Keratinocyte (primary cell): ENCODE data around the gene OBSCN. TPM values are rescaled to one million over a fixed set of nuclear protein-coding genes. Genes with fewer than 3 reads are reported as not detected.
A peak's percentile ranks its signal among the peaks of the same experiment; 100 is the strongest.

Experiments
- DNase-seq: peaks from one replicate; pipeline ENCODE4 v3.0.0-alpha.2; 2011; ENCODE audit warnings: low read depth, missing footprints, low spot score
- FAIRE-seq: peaks from 2 replicates; lab custom pipeline; 2011; peaks lifted over from hg19 to GRCh38; lab: Jason Lieb, UNC
- H2AFZ ChIP-seq: 2 replicates; pipeline ENCODE4 v1.6.0; 2012; ENCODE audit warnings: low read length, control low read depth, inconsistent platforms; ENCODE audit not compliant: control insufficient read depth
- H3K27ac ChIP-seq: 2 replicates; pipeline ENCODE4 v1.5.1; 2011; ENCODE audit warnings: low read length; ENCODE audit not compliant: control insufficient read depth, insufficient read depth
- H3K27me3 ChIP-seq: 3 replicates; pipeline ENCODE4 v1.6.0; 2011; ENCODE audit warnings: low read length; ENCODE audit not compliant: control insufficient read depth, insufficient read depth; ENCODE audit errors: extremely low read depth
- H3K36me3 ChIP-seq, 2 experiments: 2 replicates in 1 of 2; 3 replicates in 1 of 2; pipeline ENCODE4 v1.5.1; 2011; ENCODE audit warnings: low read length in 2 of 2, mild to moderate bottlenecking in 1 of 2; ENCODE audit not compliant: control insufficient read depth in 2 of 2, insufficient read depth in 2 of 2; ENCODE audit errors: extremely low read depth in 1 of 2
- H3K4me1 ChIP-seq: 3 replicates; pipeline ENCODE4 v1.5.1; 2011; ENCODE audit warnings: low read length; ENCODE audit not compliant: control insufficient read depth, insufficient read depth; ENCODE audit errors: extremely low read depth
- H3K4me2 ChIP-seq: 3 replicates; pipeline ENCODE4 v1.6.0; 2011; ENCODE audit warnings: low read depth, low read length; ENCODE audit not compliant: control insufficient read depth, insufficient read depth; ENCODE audit errors: extremely low read depth
- H3K4me3 ChIP-seq, 3 experiments: fragments of 200-600 bp in 1 of 3; sonication (generic) in 1 of 3; 2 replicates in 2 of 3; 3 replicates in 1 of 3; pipeline ENCODE4 v1.5.1; 2011 to 2016; ENCODE audit warnings: low read length in 3 of 3, mild to moderate bottlenecking in 3 of 3, control low read depth in 2 of 3, inconsistent platforms in 1 of 3, low read depth in 1 of 3, mixed read lengths in 1 of 3, mixed run types in 1 of 3, moderate library complexity in 1 of 3; ENCODE audit not compliant: control insufficient read depth in 2 of 3, insufficient read depth in 2 of 3; ENCODE audit errors: extremely low read depth in 1 of 3
- H3K79me2 ChIP-seq: 2 replicates; pipeline ENCODE4 v1.6.0; 2012; ENCODE audit warnings: low read length; ENCODE audit not compliant: control insufficient read depth, insufficient read depth
- H3K9ac ChIP-seq: 3 replicates; pipeline ENCODE4 v1.6.0; 2011; ENCODE audit warnings: low read length; ENCODE audit not compliant: control insufficient read depth, insufficient read depth; ENCODE audit errors: extremely low read depth
- H3K9me1 ChIP-seq: 3 replicates; pipeline ENCODE4 v1.6.0; 2011; ENCODE audit warnings: low read length; ENCODE audit not compliant: control insufficient read depth, insufficient read depth; ENCODE audit errors: extremely low read depth
- H3K9me3 ChIP-seq: 2 replicates; pipeline ENCODE4 v1.5.1; 2012; ENCODE audit warnings: low read depth, low read length; ENCODE audit not compliant: control insufficient read depth
- H4K20me1 ChIP-seq: 3 replicates; pipeline ENCODE4 v1.6.0; 2011; ENCODE audit warnings: low read length; ENCODE audit not compliant: control insufficient read depth, insufficient read depth; ENCODE audit errors: extremely low read depth
- EZH2 ChIP-seq: IDR thresholded peaks from one replicate; pipeline ENCODE4 v1.6.1; 2012; ENCODE audit warnings: inconsistent platforms, mild to moderate bottlenecking, low read length, moderate library complexity
- dilution Hi-C: fragments of 300-500 bp; cut with MboI; formaldehyde crosslinking; loops from one replicate; pipeline ENCODE4 v1.7.0; 2020; ENCODE audit warnings: low sequenced_read_pairs; ENCODE audit not compliant: extremely low pct_ligation_motif_present
- polyA plus RNA-seq, 5 experiments: library from polyadenylated mRNA; depleted of rRNA in 3 of 5; stranded (reverse) in 3 of 5; stranded (forward) in 1 of 5; unstranded in 1 of 5; fragments of >200 nt; gene quantifications; 1 replicate in 1 of 5; 2 replicates in 3 of 5; 3 replicates in 1 of 5; pipeline versions ENCODE4 v1.2.1 to v1.2.3, GENCODE V29; 2011 to 2012; ENCODE audit warnings: missing spikeins in 2 of 5, low read depth in 1 of 5, low replicate concordance in 1 of 5
- TF ChIP-seq, protein P1 (sequence below), 3 experiments: IDR thresholded peaks in 1 of 3; conservative IDR thresholded peaks in 1 of 3; optimal IDR thresholded peaks in 1 of 3; 2 replicates in 2 of 3; 3 replicates in 1 of 3; pipeline versions ENCODE3 to v1.5.1; 2011; ENCODE audit warnings: low read length in 3 of 3, mild to moderate bottlenecking in 3 of 3, moderate library complexity in 2 of 3, control low read depth in 1 of 3, inconsistent platforms in 1 of 3; ENCODE audit not compliant: insufficient read depth in 2 of 3; ENCODE audit errors: extremely low read depth in 1 of 3

Gene OBSCN
- polyA plus RNA-seq, 1 donor (not counting 4 experiments of a cell fraction or from before 2014, with no cell fraction given): 1.8 TPM

DNA sequence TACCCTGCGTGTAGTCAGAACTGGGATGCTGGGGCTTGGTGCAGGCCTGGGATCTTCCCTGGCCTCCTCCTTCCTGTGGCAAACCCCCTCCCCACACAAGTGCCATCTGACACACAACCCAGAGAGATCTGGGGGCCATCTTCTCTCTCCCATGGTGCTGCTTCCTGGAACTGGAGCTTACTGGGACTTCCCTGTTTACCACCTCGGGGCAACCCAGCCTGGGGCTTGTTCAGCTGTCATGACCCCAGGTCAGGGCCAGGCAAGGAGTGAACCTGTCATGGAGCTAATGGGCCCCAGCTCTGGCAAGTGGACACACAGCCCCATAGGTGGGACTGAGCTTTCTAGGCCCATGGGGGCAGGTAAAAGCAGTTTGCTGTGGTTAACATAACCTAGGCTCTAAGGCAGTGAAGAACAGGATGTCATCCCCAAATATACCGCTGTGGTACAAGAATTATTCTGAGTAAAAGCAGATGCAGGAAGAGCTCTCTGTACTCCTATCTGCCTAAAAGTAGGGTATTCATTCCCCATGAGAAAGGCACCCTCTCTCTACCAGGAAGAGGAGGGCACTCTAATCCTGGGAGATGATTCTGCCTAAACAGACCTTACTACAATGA, 196.4 kb downstream of the OBSCN start:
- Histone ChIP-seq H3K79me2 (peaks cover 83% of the 10 kb centered on the region), H3K4me1 (peaks cover 41% of the 10 kb centered on the region), H3K27ac (no peak overlapping the region), H3K4me3 (peak overlapping the region; percentile 3 to 93 (median 83)), H4K20me1 (peaks cover 39% of the 10 kb centered on the region), H3K9ac (no peak overlapping the region), H3K4me2 (peak overlapping the region; percentile 93), H3K9me3 (no peaks in the 10 kb centered on the region), H3K9me1 (peaks cover 4% of the 10 kb centered on the region), H3K27me3 (no peaks in the 10 kb centered on the region), H3K36me3 (peaks cover 25 to 41% of the 10 kb centered on the region in 2 experiments), H2AFZ (no peak overlapping the region)
- dilution Hi-C loops: no loop called here
- TF ChIP-seq, protein P1, sequence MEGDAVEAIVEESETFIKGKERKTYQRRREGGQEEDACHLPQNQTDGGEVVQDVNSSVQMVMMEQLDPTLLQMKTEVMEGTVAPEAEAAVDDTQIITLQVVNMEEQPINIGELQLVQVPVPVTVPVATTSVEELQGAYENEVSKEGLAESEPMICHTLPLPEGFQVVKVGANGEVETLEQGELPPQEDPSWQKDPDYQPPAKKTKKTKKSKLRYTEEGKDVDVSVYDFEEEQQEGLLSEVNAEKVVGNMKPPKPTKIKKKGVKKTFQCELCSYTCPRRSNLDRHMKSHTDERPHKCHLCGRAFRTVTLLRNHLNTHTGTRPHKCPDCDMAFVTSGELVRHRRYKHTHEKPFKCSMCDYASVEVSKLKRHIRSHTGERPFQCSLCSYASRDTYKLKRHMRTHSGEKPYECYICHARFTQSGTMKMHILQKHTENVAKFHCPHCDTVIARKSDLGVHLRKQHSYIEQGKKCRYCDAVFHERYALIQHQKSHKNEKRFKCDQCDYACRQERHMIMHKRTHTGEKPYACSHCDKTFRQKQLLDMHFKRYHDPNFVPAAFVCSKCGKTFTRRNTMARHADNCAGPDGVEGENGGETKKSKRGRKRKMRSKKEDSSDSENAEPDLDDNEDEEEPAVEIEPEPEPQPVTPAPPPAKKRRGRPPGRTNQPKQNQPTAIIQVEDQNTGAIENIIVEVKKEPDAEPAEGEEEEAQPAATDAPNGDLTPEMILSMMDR (optimal IDR thresholded peaks at IDR 0.05 in 1 of 3, IDR thresholded peaks at IDR 0.05 in 1 of 3, conservative IDR thresholded peaks at IDR 0.05 in 1 of 3; ENCODE audit: extremely low read depth in 1 of 3, insufficient read depth in 2 of 3, low read length in 3 of 3): no peak
- no peak for TF ChIP-seq EZH2
- FAIRE-seq: no peak
- no peak for DNase-seq

DNA sequence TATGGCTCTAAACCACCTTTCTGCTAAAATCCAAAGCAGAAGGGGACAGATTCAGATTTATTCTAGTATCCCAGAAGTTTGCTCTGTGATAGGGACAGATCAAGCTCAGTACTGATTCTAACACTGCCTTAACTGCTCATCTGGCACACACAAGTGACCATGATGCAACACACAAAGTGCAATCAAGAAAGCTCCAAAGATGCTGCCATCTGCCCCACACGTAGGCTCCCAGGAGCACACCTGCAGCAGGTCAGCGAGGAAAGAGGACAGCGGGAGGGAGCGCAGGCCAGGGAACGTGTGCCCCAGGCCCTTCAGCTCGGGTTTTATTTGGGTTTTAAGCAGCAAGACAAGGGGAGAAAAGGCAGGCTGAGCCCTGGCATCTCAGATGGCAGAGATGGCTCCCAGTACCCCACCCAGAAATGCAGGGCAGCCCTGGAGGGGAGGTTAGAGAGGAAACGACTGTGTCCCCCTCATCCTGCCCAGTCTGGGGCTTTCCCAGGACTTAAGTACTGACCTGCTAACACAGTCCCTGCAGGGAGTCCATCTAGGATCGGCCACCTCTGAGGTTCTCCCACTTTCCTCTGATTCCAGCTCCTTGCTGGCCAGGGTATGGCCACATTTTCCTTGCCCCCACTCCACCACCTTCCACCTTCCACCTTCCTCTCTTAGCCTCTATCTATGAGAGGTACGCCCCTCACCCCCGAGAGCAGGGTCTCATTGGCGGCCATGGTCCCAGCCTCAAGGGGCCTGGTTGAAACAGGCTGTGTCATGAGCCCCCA, 197.5 kb downstream of the OBSCN start:
- dilution Hi-C loops: no loop called here
- Histone ChIP-seq H2AFZ (no peak overlapping the region), H3K9me1 (peaks cover 4% of the 10 kb centered on the region), H3K27ac (peak overlapping the region; percentile 53), H3K4me3 (peak overlapping the region; percentile 83 to 93 (median 86)), H3K4me2 (peak overlapping the region; percentile 93), H3K4me1 (peaks cover 41% of the 10 kb centered on the region), H3K9ac (peak overlapping the region; percentile 83), H3K79me2 (peaks cover 73% of the 10 kb centered on the region), H4K20me1 (peaks cover 34% of the 10 kb centered on the region), H3K9me3 (no peaks in the 10 kb centered on the region), H3K36me3 (peaks cover 22 to 33% of the 10 kb centered on the region in 2 experiments), H3K27me3 (no peaks in the 10 kb centered on the region)
- TF ChIP-seq EZH2: no peak
- TF ChIP-seq, protein P1 (optimal IDR thresholded peaks at IDR 0.05 in 1 of 3, IDR thresholded peaks at IDR 0.05 in 1 of 3, conservative IDR thresholded peaks at IDR 0.05 in 1 of 3; ENCODE audit: extremely low read depth in 1 of 3, insufficient read depth in 2 of 3, low read length in 3 of 3): no peak
- FAIRE-seq (no peak), DNase-seq (no peak)
